H1 (cell line): ENCODE data around the gene MCF2L2. TPM values are rescaled to one million over a fixed set of nuclear protein-coding genes. Genes with fewer than 3 reads are reported as not detected.

ENCODE experiments used
- CTCF ChIA-PET: fragments of 300-600 bp; sonication (Branson Sonifier 250); formaldehyde crosslinking; loops from one replicate; lab custom pipeline; 2021; ENCODE audit not compliant: partially characterized antibody; lab: Charles Lee
- POLR2A ChIA-PET: fragments of 300-600 bp; sonication (Branson Sonifier 250); formaldehyde crosslinking; loops from one replicate; lab custom pipeline; 2021; ENCODE audit warnings: inconsistent platforms; ENCODE audit not compliant: partially characterized antibody; lab: Charles Lee
- DNase-seq, 2 experiments: peaks; one replicate each; pipeline versions ENCODE4 v3.0.0 to v3.0.0-alpha.2; 2010 to 2022; ENCODE audit warnings: low spot score in 2 of 2, low read depth in 1 of 2, mixed read lengths in 1 of 2
- FAIRE-seq: peaks from 2 replicates; lab custom pipeline; 2011; peaks lifted over from hg19 to GRCh38; lab: Jason Lieb, UNC
- H2AFZ ChIP-seq: 2 replicates; pipeline ENCODE4 v1.8.1; 2012; ENCODE audit warnings: low read length, inconsistent platforms
- H2AK5ac ChIP-seq: 2 replicates; pipeline ENCODE4 v1.6.1; 2013; ENCODE audit warnings: low read depth, low read length
- H2BK120ac ChIP-seq: replicated peaks from 2 replicates; pipeline ENCODE3; 2013; ENCODE audit warnings: low read depth, low read length, inconsistent platforms
- H2BK12ac ChIP-seq: 2 replicates; pipeline ENCODE4 v1.6.1; 2013; ENCODE audit warnings: low read depth, low read length
- H2BK15ac ChIP-seq: 2 replicates; pipeline ENCODE4 v1.6.1; 2013; ENCODE audit warnings: low read length
- H2BK20ac ChIP-seq: 2 replicates; pipeline ENCODE4 v1.6.1; 2013; ENCODE audit warnings: low read length
- H2BK5ac ChIP-seq: 2 replicates; pipeline ENCODE4 v1.6.1; 2013; ENCODE audit warnings: low read depth, low read length
- H3K14ac ChIP-seq: 2 replicates; pipeline ENCODE4 v1.6.1; 2013; ENCODE audit warnings: inconsistent platforms; ENCODE audit not compliant: insufficient read length
- H3K18ac ChIP-seq: 2 replicates; pipeline ENCODE4 v1.6.1; 2013; ENCODE audit warnings: low read length; ENCODE audit errors: extremely low read depth
- H3K23ac ChIP-seq: 2 replicates; pipeline ENCODE4 v1.6.1; 2013; ENCODE audit warnings: inconsistent platforms; ENCODE audit not compliant: insufficient read length
- H3K23me2 ChIP-seq: 2 replicates; pipeline ENCODE4 v1.6.1; 2013; ENCODE audit warnings: low read depth, low read length
- H3K27ac ChIP-seq: 2 replicates; pipeline ENCODE4 v1.6.1; 2011; ENCODE audit warnings: low read depth, low read length, inconsistent platforms
- H3K27me3 ChIP-seq, 4 experiments: replicated peaks in 1 of 4; 1 replicate in 1 of 4; 2 replicates in 3 of 4; pipeline versions ENCODE4 v1.6.1 to v1.8.1; 2011 to 2013; ENCODE audit warnings: low read length in 3 of 4, mild to moderate bottlenecking in 3 of 4, inconsistent platforms in 2 of 4, mixed read lengths in 2 of 4, moderate library complexity in 1 of 4; ENCODE audit not compliant: control insufficient read depth in 3 of 4, insufficient read depth in 3 of 4; ENCODE audit errors: extremely low read depth in 1 of 4
- H3K36me3 ChIP-seq, 4 experiments: 2 replicates each; pipeline versions ENCODE4 v1.6.1 to v1.8.1; 2011 to 2013; ENCODE audit warnings: mild to moderate bottlenecking in 4 of 4, low read length in 3 of 4, moderate library complexity in 2 of 4, control low read depth in 1 of 4, inconsistent platforms in 1 of 4; ENCODE audit not compliant: insufficient read depth in 4 of 4, control insufficient read depth in 2 of 4
- H3K4ac ChIP-seq: replicated peaks from 2 replicates; pipeline ENCODE3; 2013; ENCODE audit warnings: low read length, low read depth, mixed read lengths, inconsistent platforms; ENCODE audit not compliant: insufficient read length
- H3K4me1 ChIP-seq, 4 experiments: replicated peaks in 1 of 4; 1 replicate in 1 of 4; 2 replicates in 3 of 4; pipeline versions ENCODE4 v1.6.1 to v1.8.1; 2011 to 2013; ENCODE audit warnings: low read length in 3 of 4, inconsistent platforms in 2 of 4, mixed read lengths in 1 of 4; ENCODE audit not compliant: insufficient read depth in 4 of 4, control insufficient read depth in 3 of 4
- H3K4me2 ChIP-seq, 2 experiments: 2 replicates each; pipeline versions ENCODE4 v1.6.1 to v1.8.1; 2011 to 2013; ENCODE audit warnings: low read depth in 2 of 2, low read length in 2 of 2, control low read depth in 1 of 2, inconsistent platforms in 1 of 2, mild to moderate bottlenecking in 1 of 2; ENCODE audit not compliant: insufficient read depth in 1 of 2
- H3K4me3 ChIP-seq, 4 experiments: fragments of 200-600, 300-600 bp in 1 of 4; sonication (generic), shearing (Covaris generic), sonication (Bioruptor Twin) in 1 of 4; 2 replicates each; pipeline versions ENCODE4 v1.5.1 to v1.8.1; 2011 to 2016; ENCODE audit warnings: low read length in 4 of 4, low read depth in 3 of 4, control low read depth in 2 of 4, inconsistent platforms in 2 of 4, mild to moderate bottlenecking in 2 of 4, mixed read lengths in 1 of 4, moderate library complexity in 1 of 4; ENCODE audit not compliant: insufficient read depth in 2 of 4; ENCODE audit errors: extremely low read depth in 1 of 4
- H3K56ac ChIP-seq: replicated peaks from 2 replicates; pipeline ENCODE3; 2013; ENCODE audit warnings: low read depth, mild to moderate bottlenecking, mixed read lengths, low read length, inconsistent platforms; ENCODE audit not compliant: insufficient read length
- H3K79me1 ChIP-seq: 2 replicates; pipeline ENCODE4 v1.6.1; 2013; ENCODE audit warnings: low read depth, low read length, control low read depth
- H3K79me2 ChIP-seq, 2 experiments: 2 replicates each; pipeline versions ENCODE4 v1.6.1 to v1.8.1; 2012 to 2013; ENCODE audit warnings: low read length in 2 of 2, mild to moderate bottlenecking in 2 of 2, inconsistent platforms in 1 of 2; ENCODE audit not compliant: insufficient read depth in 2 of 2, control insufficient read depth in 1 of 2
- H3K9ac ChIP-seq, 4 experiments: replicated peaks in 1 of 4; 1 replicate in 1 of 4; 2 replicates in 3 of 4; pipeline versions ENCODE4 v1.6.1 to v1.8.1; 2011 to 2013; ENCODE audit warnings: low read depth in 3 of 4, low read length in 3 of 4, control low read depth in 2 of 4, mild to moderate bottlenecking in 2 of 4, moderate library complexity in 2 of 4, inconsistent platforms in 1 of 4; ENCODE audit errors: extremely low read depth in 1 of 4
- H3K9me3 ChIP-seq, 2 experiments: 2 replicates each; pipeline versions ENCODE4 v1.6.1 to v1.8.1; 2012 to 2013; ENCODE audit warnings: mild to moderate bottlenecking in 2 of 2, moderate library complexity in 2 of 2, control low read depth in 1 of 2, inconsistent platforms in 1 of 2, low read depth in 1 of 2, low read length in 1 of 2, mixed read lengths in 1 of 2; ENCODE audit not compliant: insufficient read depth in 2 of 2
- H4K20me1 ChIP-seq, 2 experiments: replicated peaks in 1 of 2; 2 replicates each; pipeline versions ENCODE3 to v1.8.1; 2011 to 2013; ENCODE audit warnings: inconsistent platforms in 2 of 2, low read length in 2 of 2, mild to moderate bottlenecking in 1 of 2; ENCODE audit not compliant: insufficient read depth in 2 of 2, control insufficient read depth in 1 of 2
- H4K5ac ChIP-seq: 2 replicates; pipeline ENCODE4 v1.6.1; 2013; ENCODE audit warnings: low read length, low read depth, mixed read lengths, inconsistent platforms; ENCODE audit not compliant: insufficient read length
- H4K8ac ChIP-seq: 2 replicates; pipeline ENCODE4 v1.8.0; 2013; ENCODE audit warnings: mild to moderate bottlenecking, moderate library complexity, low read length, inconsistent platforms; ENCODE audit not compliant: insufficient read depth; ENCODE audit errors: extremely low read depth
- H4K91ac ChIP-seq: replicated peaks from 2 replicates; pipeline ENCODE3; 2013; ENCODE audit warnings: low read length, mixed read lengths, inconsistent platforms; ENCODE audit not compliant: insufficient read length
- CHD2 ChIP-seq: IDR thresholded peaks from 2 replicates; pipeline ENCODE4 v1.6.1; 2012; ENCODE audit warnings: low read length, improper control_type of control experiment
- KDM5A ChIP-seq: fragments of 200-600 bp; IDR thresholded peaks from 2 replicates; pipeline ENCODE4 v1.7.1; 2012; ENCODE audit warnings: mild to moderate bottlenecking, low read length, inconsistent platforms, mixed read lengths
- MAFK ChIP-seq: IDR thresholded peaks from 2 replicates; pipeline ENCODE4 v1.6.1; 2012; ENCODE audit warnings: low read depth, mild to moderate bottlenecking, improper control_type of control experiment, low read length
- NANOG ChIP-seq: IDR thresholded peaks from 2 replicates; pipeline ENCODE4 v1.6.1; 2011; ENCODE audit warnings: low read length, low read depth, mild to moderate bottlenecking, inconsistent platforms; ENCODE audit not compliant: insufficient read depth, poor library complexity, severe bottlenecking
- SP2 ChIP-seq: IDR thresholded peaks from 2 replicates; pipeline ENCODE4 v1.6.1; 2012; ENCODE audit warnings: mild to moderate bottlenecking, low read length, inconsistent platforms
- TAF7 ChIP-seq: optimal IDR thresholded peaks from 2 replicates; pipeline ENCODE3; 2011; ENCODE audit warnings: low read depth, mild to moderate bottlenecking, inconsistent platforms, low read length, moderate library complexity, borderline replicate concordance
- WGBS, 2 experiments: shearing (Covaris generic) in 1 of 2; methylation state at CpG; one replicate each; pipeline versions ENCODE4 v1.1.6 to v1.1.7; 2013 to 2015; ENCODE audit warnings: low lambda C conversion rate in 2 of 2, mixed read lengths in 2 of 2, inconsistent platforms in 1 of 2, low coverage in 1 of 2, missing lambda C conversion rate in 1 of 2; ENCODE audit not compliant: insufficient replicate concordance in 2 of 2, insufficient coverage in 1 of 2, insufficient read length in 1 of 2; ENCODE audit errors: extremely low coverage in 1 of 2, missing lambda C conversion rate in 1 of 2; 5-methylcytosine and 5-hydroxymethylcytosine counted together
- polyA plus RNA-seq, 7 experiments: library from polyadenylated mRNA; depleted of rRNA in 3 of 7; stranded (reverse) in 5 of 7; unstranded in 2 of 7; fragments of >200 nt in 5 of 7; fragments of 200-250 nt in 2 of 7; gene quantifications; 1 replicate in 5 of 7; 2 replicates in 1 of 7; 4 replicates in 1 of 7; pipeline versions ENCODE4 v1.2.1 to v1.2.3, GENCODE V29; 2011 to 2013; ENCODE audit warnings: missing spikeins in 2 of 7, mixed read lengths in 2 of 7
- total RNA-seq: library from RNA; stranded (reverse); fragmentation: NEBNext Ultra II Directional; extraction: Animal tissue kit (Norgen Biotek cat#: 25700); gene quantifications from 2 replicates; pipeline ENCODE4 v1.2.1, GENCODE V29; 2021

MCF2L2 gene
- total and polyA plus RNA-seq, 2 of the 8 experiments (the other 6 are each of a cell fraction or from before 2014, with no cell fraction given), result 4.1 to 13.7 TPM

DNA sequence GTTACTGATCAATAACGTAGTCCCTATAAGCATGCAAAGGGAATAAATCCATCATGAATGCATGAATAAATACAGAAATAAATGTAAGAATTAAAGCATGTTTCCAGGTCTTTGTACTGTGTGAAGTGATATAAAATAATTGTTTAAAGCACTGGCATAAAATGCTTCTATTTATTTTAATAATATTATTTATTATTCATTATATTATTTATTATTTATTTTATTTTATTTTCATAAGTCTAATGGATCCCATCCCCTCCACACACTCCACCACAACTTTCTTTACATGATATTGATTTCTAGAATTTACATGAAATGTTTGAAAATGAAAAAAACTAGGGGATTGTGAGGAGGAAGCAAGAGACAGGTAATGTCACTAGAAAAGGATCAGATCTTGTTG is 73.5 kb downstream of the MCF2L2 start:
- POLR2A ChIA-PET, result no interaction called here
- no peaks in the 10 kb centered on the region for H3K36me3 ChIP-seq
- H3K4me2 ChIP-seq, result no peak overlapping the region
- H3K79me2 ChIP-seq, result no peaks in the 10 kb centered on the region
- no peaks in the 10 kb centered on the region for H3K27me3 ChIP-seq
- H2BK15ac ChIP-seq, result no peak overlapping the region
- H3K4ac ChIP-seq, result no peak overlapping the region
- FAIRE-seq, result no peak
- H3K4me3 ChIP-seq, result no peak overlapping the region
- no peak overlapping the region for H3K23ac ChIP-seq
- no peak overlapping the region for H3K18ac ChIP-seq
- H3K9me3 ChIP-seq, result no peaks in the 10 kb centered on the region
- no peaks in the 10 kb centered on the region for H3K79me1 ChIP-seq
- no peak overlapping the region for H2BK12ac ChIP-seq
- H3K23me2 ChIP-seq, result no peaks in the 10 kb centered on the region
- no peak overlapping the region for H2BK5ac ChIP-seq
- no peak for TF ChIP-seq KDM5A
- no peak for TF ChIP-seq MAFK
- no peak for TF ChIP-seq CHD2
- no peak for TF ChIP-seq NANOG
- TF ChIP-seq SP2, result no peak
- no peak for TF ChIP-seq TAF7
- TF ChIP-seq, all 59 proteins: peak for 0
- no peaks in the 10 kb centered on the region for H4K20me1 ChIP-seq
- no peak overlapping the region for H3K9ac ChIP-seq
- no peak overlapping the region for H3K14ac ChIP-seq
- H4K5ac ChIP-seq, result no peak overlapping the region
- H2BK120ac ChIP-seq, result no peak overlapping the region
- H2BK20ac ChIP-seq, result no peak overlapping the region
- H3K56ac ChIP-seq, result no peak overlapping the region
- H2AFZ ChIP-seq, result no peak overlapping the region
- WGBS, 2 experiments, result 79% methylated on average over 1 of the region's 1 CpG; no CpG with 5 or more reads in 1 of the 2 experiments
- H3K27ac ChIP-seq, result no peak overlapping the region
- no peak overlapping the region for H2AK5ac ChIP-seq
- no peaks in the 10 kb centered on the region for H3K4me1 ChIP-seq
- CTCF ChIA-PET, result no interaction called here
- no peak overlapping the region for H4K8ac ChIP-seq
- H4K91ac ChIP-seq, result no peak overlapping the region
- no peak for DNase-seq
